Adrenal gland (tissue), 5 donors: ENCODE measurements around the gene CNTN5.

Source experiments
- CTCF ChIP-seq, 6 experiments: fragments of 450-650 bp in 4 of 6; fragments of 200-600 bp in 2 of 6; sonication (generic) in 1 of 6; IDR thresholded peaks; 1 replicate in 5 of 6; 2 replicates in 1 of 6; pipeline versions ENCODE4 v1.5.1 to v1.8.0; 2016 to 2021; ENCODE audit warnings: antibody characterized with exemption in 6 of 6, mild to moderate bottlenecking in 2 of 6, moderate library complexity in 1 of 6
- POLR2A ChIP-seq, 2 donors: fragments of 450-650 bp; IDR thresholded peaks; one replicate each; pipeline ENCODE4 v1.6.1; 2017; ENCODE audit warnings: antibody characterized with exemption in 2 of 2, mild to moderate bottlenecking in 2 of 2, moderate library complexity in 1 of 2
- donor health status: DM: no; HTN: no; CAD: no.

- TF ChIP-seq POLR2A (IDR thresholded peaks at IDR 0.05) (no peak), CTCF (IDR thresholded peaks at IDR 0.05) (no peak)
Measured at GRCh38 chr11:99814738-99815137, 794.0 kb downstream of the CNTN5 start.
